ENCODE data around the gene OAT.

Gene OAT

DNA sequence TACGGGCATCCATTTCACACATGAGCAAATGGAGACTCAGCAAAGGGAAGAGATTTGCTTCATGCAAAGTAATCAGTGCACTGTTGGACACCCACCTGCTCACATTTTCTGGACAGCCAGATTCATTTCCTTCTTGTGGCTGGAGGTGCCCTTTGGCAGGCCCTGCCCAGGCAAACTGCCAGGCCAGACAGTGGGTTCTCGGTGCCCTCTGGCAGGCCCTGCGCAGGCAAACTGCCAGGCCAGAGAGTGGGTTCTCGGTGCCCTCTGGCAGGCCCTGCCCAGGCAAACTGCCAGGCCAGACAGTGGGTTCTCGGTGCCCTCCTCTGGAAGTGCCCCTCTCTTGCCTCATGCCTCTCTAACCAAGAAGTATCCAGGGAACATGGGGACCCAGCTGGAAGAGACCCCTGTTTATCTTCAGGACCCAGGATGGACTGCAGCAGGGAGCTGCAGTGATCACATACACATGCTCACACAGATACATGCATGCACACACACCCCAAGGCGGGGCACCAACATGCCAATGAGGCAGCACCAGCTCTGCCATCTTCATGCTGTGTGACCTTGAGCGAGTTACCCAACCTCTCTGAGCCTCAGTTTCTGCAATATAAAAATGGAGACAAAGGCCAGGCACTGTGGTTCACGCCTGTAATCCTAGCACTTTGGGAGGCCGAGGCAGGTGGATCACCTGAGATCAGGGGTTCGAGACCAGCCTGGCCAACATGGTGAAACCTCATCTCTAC, 67.1 kb downstream of the OAT start:
- H3K9ac ChIP-seq (ENCODE audit: low read length), result no peak overlapping the region
- H3K36me3 ChIP-seq (ENCODE audit: control insufficient read depth, insufficient read depth, low read length), result no peaks in the 10 kb centered on the region
- H3K4me3 ChIP-seq (ENCODE audit: low read length), result no peak overlapping the region
- no peaks in the 10 kb centered on the region for H3K4me1 ChIP-seq (ENCODE audit: control insufficient read depth, insufficient read depth, low read length)
- H3K27ac ChIP-seq (ENCODE audit: low read depth, low read length), result no peak overlapping the region
- no peaks in the 10 kb centered on the region for H3K27me3 ChIP-seq (ENCODE audit: control insufficient read depth, insufficient read depth, low read length)

DNA sequence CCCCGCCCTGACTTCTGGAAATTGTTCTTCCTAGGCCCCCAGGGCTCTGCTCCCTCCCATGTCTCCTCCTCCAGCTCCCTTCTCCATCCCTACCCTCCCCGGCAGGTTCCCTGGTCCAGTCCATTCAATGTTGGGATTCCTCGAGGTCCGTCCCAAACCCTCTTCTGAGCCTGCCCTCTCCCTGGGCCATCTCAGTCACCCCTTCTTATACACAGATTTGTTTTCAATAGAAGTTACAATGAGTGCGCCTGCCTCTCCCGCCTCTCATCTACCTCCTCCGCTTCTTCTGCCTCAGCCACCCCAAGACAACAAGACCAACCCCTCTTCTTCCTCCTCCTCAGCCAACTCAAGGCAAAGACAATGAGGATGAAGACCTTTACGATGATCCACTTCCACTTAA, 67.9 kb downstream of the OAT start:
- no peaks in the 10 kb centered on the region for H3K27me3 ChIP-seq (ENCODE audit: control insufficient read depth, insufficient read depth, low read length)
- H3K9ac ChIP-seq (ENCODE audit: low read length), result no peak overlapping the region
- H3K36me3 ChIP-seq (ENCODE audit: control insufficient read depth, insufficient read depth, low read length), result no peaks in the 10 kb centered on the region
- no peaks in the 10 kb centered on the region for H3K4me1 ChIP-seq (ENCODE audit: control insufficient read depth, insufficient read depth, low read length)
- no peak overlapping the region for H3K27ac ChIP-seq (ENCODE audit: low read depth, low read length)
- no peak overlapping the region for H3K4me3 ChIP-seq (ENCODE audit: low read length)

- H3K4me1 ChIP-seq (ENCODE audit: control insufficient read depth, insufficient read depth, low read length), result no peaks in the 10 kb centered on the region
- no peak overlapping the region for H3K4me3 ChIP-seq (ENCODE audit: low read length)
- no peaks in the 10 kb centered on the region for H3K27me3 ChIP-seq (ENCODE audit: control insufficient read depth, insufficient read depth, low read length)
- H3K9ac ChIP-seq (ENCODE audit: low read length), result no peak overlapping the region
- no peaks in the 10 kb centered on the region for H3K36me3 ChIP-seq (ENCODE audit: control insufficient read depth, insufficient read depth, low read length)
- no peak overlapping the region for H3K27ac ChIP-seq (ENCODE audit: low read depth, low read length)
Observed at GRCh38 chr10:124349996-124350280, 68.8 kb downstream of the OAT start.

- no peaks in the 10 kb centered on the region for H3K27me3 ChIP-seq (ENCODE audit: control insufficient read depth, insufficient read depth, low read length)
- H3K4me3 ChIP-seq (ENCODE audit: low read length), result no peak overlapping the region
- no peaks in the 10 kb centered on the region for H3K36me3 ChIP-seq (ENCODE audit: control insufficient read depth, insufficient read depth, low read length)
- H3K9ac ChIP-seq (ENCODE audit: low read length), result no peak overlapping the region
- H3K27ac ChIP-seq (ENCODE audit: low read depth, low read length), result no peak overlapping the region
- no peaks in the 10 kb centered on the region for H3K4me1 ChIP-seq (ENCODE audit: control insufficient read depth, insufficient read depth, low read length)
Observed at GRCh38 chr10:124349231-124349995, 69.3 kb downstream of the OAT start.

- H3K4me1 ChIP-seq (ENCODE audit: control insufficient read depth, insufficient read depth, low read length), result no peaks in the 10 kb centered on the region
- no peaks in the 10 kb centered on the region for H3K36me3 ChIP-seq (ENCODE audit: control insufficient read depth, insufficient read depth, low read length)
- no peak overlapping the region for H3K27ac ChIP-seq (ENCODE audit: low read depth, low read length)
- H3K9ac ChIP-seq (ENCODE audit: low read length), result no peak overlapping the region
- no peaks in the 10 kb centered on the region for H3K27me3 ChIP-seq (ENCODE audit: control insufficient read depth, insufficient read depth, low read length)
- no peak overlapping the region for H3K4me3 ChIP-seq (ENCODE audit: low read length)
Observed at GRCh38 chr10:124348801-124349200, 69.9 kb downstream of the OAT start.

DNA sequence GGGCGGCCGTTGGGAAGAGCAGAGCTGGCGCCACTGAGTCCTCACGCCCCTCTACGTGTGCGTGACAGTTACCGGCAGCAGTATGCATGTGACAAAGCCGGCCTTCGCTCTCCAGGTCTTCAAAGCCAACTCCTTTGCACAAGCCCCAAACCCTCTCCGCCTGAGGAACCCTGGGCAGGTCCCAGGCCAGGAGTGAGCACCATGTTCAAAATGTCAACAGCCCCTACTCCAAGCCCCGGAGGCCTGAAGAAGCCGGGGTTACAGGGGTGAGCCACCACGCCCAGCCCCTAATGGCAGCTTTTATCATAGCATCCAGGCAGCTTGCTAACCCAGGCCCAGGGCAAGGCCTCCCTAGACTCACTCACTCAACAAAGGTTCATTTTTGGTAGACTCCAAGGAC, 70.8 kb downstream of the OAT start:
- Histone ChIP-seq H3K36me3 (ENCODE audit: control insufficient read depth, insufficient read depth, low read length) (no peaks in the 10 kb centered on the region), H3K27ac (ENCODE audit: low read depth, low read length) (no peak overlapping the region), H3K27me3 (ENCODE audit: control insufficient read depth, insufficient read depth, low read length) (no peaks in the 10 kb centered on the region), H3K9ac (ENCODE audit: low read length) (no peak overlapping the region), H3K4me3 (ENCODE audit: low read length) (no peak overlapping the region), H3K4me1 (ENCODE audit: control insufficient read depth, insufficient read depth, low read length) (no peaks in the 10 kb centered on the region)

Measured in rectal smooth muscle tissue (tissue), 1 donor.